ENCODE data around the gene CDC34.

CDC34 gene

DNA sequence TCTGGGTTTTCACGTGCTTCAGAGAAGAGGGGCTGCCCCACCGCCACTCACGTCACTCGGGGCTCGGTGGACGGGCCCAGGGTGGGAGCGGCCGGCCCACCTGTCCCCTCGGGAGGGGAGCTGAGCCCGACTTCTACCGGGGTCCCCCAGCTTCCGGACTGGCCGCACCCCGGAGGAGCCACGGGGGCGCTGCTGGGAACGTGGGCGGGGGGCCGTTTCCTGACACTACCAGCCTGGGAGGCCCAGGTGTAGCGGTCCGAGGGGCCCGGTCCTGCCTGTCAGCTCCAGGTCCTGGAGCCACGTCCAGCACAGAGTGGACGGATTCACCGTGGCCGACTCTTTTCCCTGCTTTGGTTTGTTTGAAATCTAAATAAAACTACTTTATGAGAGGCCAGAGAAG is 10.1 kb downstream of the CDC34 start:
- no peaks in the 10 kb centered on the region for H3F3A ChIP-seq (ENCODE audit: insufficient read depth)
- no peak overlapping the region for H3K27ac ChIP-seq (ENCODE audit: low read depth, low read length)
- no peak overlapping the region for H3K4me2 ChIP-seq (ENCODE audit: low read depth, low read length, poor library complexity, severe bottlenecking)
- H3K79me2 ChIP-seq (ENCODE audit: insufficient read depth, low read length), result no peaks in the 10 kb centered on the region
- no peaks in the 10 kb centered on the region for H3K36me3 ChIP-seq (ENCODE audit: low read length)
- no peak for TF ChIP-seq CTCF (IDR thresholded peaks at IDR 0.05; ENCODE audit: insufficient read depth, low read length, poor library complexity, severe bottlenecking)
- TF ChIP-seq EZH2phosphoT487 (conservative IDR thresholded peaks at IDR 0.05; ENCODE audit: low read length), result no peak
- no peak overlapping the region for H3K4me3 ChIP-seq (ENCODE audit: insufficient read depth, low read length, poor library complexity, severe bottlenecking)
- no peak overlapping the region for H2AFZ ChIP-seq (ENCODE audit: low read depth, low read length, severe bottlenecking)
- no peak overlapping the region for H3K9ac ChIP-seq (ENCODE audit: low read length)
- H3K27me3 ChIP-seq (ENCODE audit: low read length), result no peaks in the 10 kb centered on the region
- H3K9me2 ChIP-seq (replicated peaks; ENCODE audit: insufficient read depth, low read length), result no peaks in the 10 kb centered on the region
- H3K9me3 ChIP-seq (ENCODE audit: insufficient read depth, low read length), result no peaks in the 10 kb centered on the region
- no peaks in the 10 kb centered on the region for H4K20me1 ChIP-seq (ENCODE audit: low read depth, low read length)

GRCh38 chr19:542173-542866 is 10.8 kb downstream of the CDC34 start:
- H3K79me2 ChIP-seq (ENCODE audit: insufficient read depth, low read length), result no peaks in the 10 kb centered on the region
- H3K27me3 ChIP-seq (ENCODE audit: low read length), result no peaks in the 10 kb centered on the region
- no peaks in the 10 kb centered on the region for H3F3A ChIP-seq (ENCODE audit: insufficient read depth)
- no peaks in the 10 kb centered on the region for H3K9me3 ChIP-seq (ENCODE audit: insufficient read depth, low read length)
- H3K9me2 ChIP-seq (replicated peaks; ENCODE audit: insufficient read depth, low read length), result no peaks in the 10 kb centered on the region
- H2AFZ ChIP-seq (ENCODE audit: low read depth, low read length, severe bottlenecking), result no peak overlapping the region
- no peaks in the 10 kb centered on the region for H4K20me1 ChIP-seq (ENCODE audit: low read depth, low read length)
- no peak overlapping the region for H3K4me2 ChIP-seq (ENCODE audit: low read depth, low read length, poor library complexity, severe bottlenecking)
- no peak overlapping the region for H3K4me3 ChIP-seq (ENCODE audit: insufficient read depth, low read length, poor library complexity, severe bottlenecking)
- no peak overlapping the region for H3K9ac ChIP-seq (ENCODE audit: low read length)
- no peak overlapping the region for H3K27ac ChIP-seq (ENCODE audit: low read depth, low read length)
- no peak for TF ChIP-seq EZH2phosphoT487 (conservative IDR thresholded peaks at IDR 0.05; ENCODE audit: low read length)
- no peak for TF ChIP-seq CTCF (IDR thresholded peaks at IDR 0.05; ENCODE audit: insufficient read depth, low read length, poor library complexity, severe bottlenecking)
- no peaks in the 10 kb centered on the region for H3K36me3 ChIP-seq (ENCODE audit: low read length)

GRCh38 chr19:543910-544608 is 12.5 kb downstream of the CDC34 start, which contains the start of gene GZMM:
Gene GZMM, plus strand, starts transcription at chr19:544053. Its CDS starts 19 bp downstream, at chr19:544072.
- Histone ChIP-seq H3K9me2 (replicated peaks; ENCODE audit: insufficient read depth, low read length) (no peaks in the 10 kb centered on the region), H3K4me3 (ENCODE audit: insufficient read depth, low read length, poor library complexity, severe bottlenecking) (no peak within 1 kb of the TSS), H3K9ac (ENCODE audit: low read length) (no peak within 1 kb of the TSS), H3K27me3 (ENCODE audit: low read length) (no peaks in the 10 kb centered on the region), H3K4me2 (ENCODE audit: low read depth, low read length, poor library complexity, severe bottlenecking) (no peak within 1 kb of the TSS), H3K79me2 (ENCODE audit: insufficient read depth, low read length) (no peaks in the 10 kb centered on the region), H2AFZ (ENCODE audit: low read depth, low read length, severe bottlenecking) (no peak within 1 kb of the TSS), H3F3A (ENCODE audit: insufficient read depth) (no peaks in the 10 kb centered on the region), H3K36me3 (ENCODE audit: low read length) (no peaks in the 10 kb centered on the region), H4K20me1 (ENCODE audit: low read depth, low read length) (no peaks in the 10 kb centered on the region), H3K9me3 (ENCODE audit: insufficient read depth, low read length) (no peaks in the 10 kb centered on the region), H3K27ac (ENCODE audit: low read depth, low read length) (no peak within 1 kb of the TSS)
- no peak for TF ChIP-seq CTCF (IDR thresholded peaks at IDR 0.05; ENCODE audit: insufficient read depth, low read length, poor library complexity, severe bottlenecking)
- no peak for TF ChIP-seq EZH2phosphoT487 (conservative IDR thresholded peaks at IDR 0.05; ENCODE audit: low read length)
